Panc1 (cell line): ENCODE results near the gene TSKU. TPM values are rescaled to one million over a fixed set of nuclear protein-coding genes. Genes with fewer than 3 reads are reported as not detected.

ENCODE experiments used
- ATAC-seq: fragments of 200-7000 bp; cut with Tn5 transposase; 2 replicates; pipeline ENCODE4 v1.9.1; 2020; ENCODE audit warnings: mild to moderate bottlenecking, moderate library complexity
- BruUV-seq: library from RNA; stranded (reverse); fragments of 400-500 nt; replicated peaks from 2 replicates; lab custom pipeline; 2021; lab: Mats Ljungman, UMichigan
- CTCF ChIA-PET: fragments of 300-600 bp; sonication (Branson Sonifier 250); formaldehyde crosslinking; loops from one replicate; lab custom pipeline; 2022; ENCODE audit warnings: antibody characterized with exemption; lab: Charles Lee
- POLR2A ChIA-PET: fragments of 300-600 bp; sonication (Branson Sonifier 250); formaldehyde crosslinking; loops from one replicate; lab custom pipeline; 2022; ENCODE audit warnings: antibody characterized with exemption; lab: Charles Lee
- DNase-seq: peaks from one replicate; pipeline ENCODE4 v3.0.0-alpha.2; 2010; ENCODE audit warnings: low read depth, low spot score
- H3K27ac ChIP-seq: 2 replicates; pipeline ENCODE4 v1.5.1; 2011; ENCODE audit warnings: mild to moderate bottlenecking, low read length, inconsistent platforms
- H3K27me3 ChIP-seq: fragments of 200-500 bp; sonication (Bioruptor generic); 2 replicates; pipeline ENCODE4 v1.6.0; 2014; ENCODE audit warnings: low read length, inconsistent platforms; ENCODE audit not compliant: control insufficient read depth, insufficient read depth
- H3K36me3 ChIP-seq: fragments of 200-500 bp; sonication (Bioruptor generic); 2 replicates; pipeline ENCODE4 v1.5.1; 2014; ENCODE audit warnings: inconsistent platforms, mild to moderate bottlenecking, low read length, moderate library complexity; ENCODE audit not compliant: control insufficient read depth, insufficient read depth
- H3K4me1 ChIP-seq: 2 replicates; pipeline ENCODE4 v1.5.1; 2011; ENCODE audit warnings: inconsistent platforms, mild to moderate bottlenecking, low read length, moderate library complexity; ENCODE audit not compliant: control insufficient read depth, insufficient read depth
- H3K4me3 ChIP-seq, 2 experiments: 2 replicates each; pipeline ENCODE4 v1.5.1; 2011 to 2012; ENCODE audit warnings: low read depth in 2 of 2, low read length in 2 of 2, mild to moderate bottlenecking in 2 of 2, inconsistent platforms in 1 of 2, moderate library complexity in 1 of 2
- H3K9me3 ChIP-seq: fragments of 200-500 bp; sonication (Bioruptor generic); 2 replicates; pipeline ENCODE4 v1.5.1; 2014; ENCODE audit warnings: low read depth, mild to moderate bottlenecking, inconsistent platforms, low read length, moderate library complexity; ENCODE audit not compliant: control insufficient read depth, insufficient read depth
- CTCF ChIP-seq: fragments of 450-650 bp; IDR thresholded peaks from 2 replicates; pipeline ENCODE4 v1.5.1; 2017; ENCODE audit warnings: mild to moderate bottlenecking
- POLR2AphosphoS5 ChIP-seq: IDR thresholded peaks from 2 replicates; pipeline ENCODE4 v1.6.1; 2012; ENCODE audit warnings: mild to moderate bottlenecking, low read depth, low read length, moderate library complexity
- REST ChIP-seq, 2 experiments: IDR thresholded peaks; 2 replicates each; pipeline ENCODE4 v1.6.1; 2011 to 2012; ENCODE audit warnings: low read depth in 2 of 2, control low read depth in 1 of 2, low read length in 1 of 2, mild to moderate bottlenecking in 1 of 2, moderate library complexity in 1 of 2; ENCODE audit not compliant: insufficient read depth in 1 of 2
- SIN3A ChIP-seq: IDR thresholded peaks from 2 replicates; pipeline ENCODE4 v1.6.1; 2012; ENCODE audit warnings: low read depth, mild to moderate bottlenecking, low read length, moderate library complexity, borderline replicate concordance; ENCODE audit not compliant: insufficient read depth
- TCF7L2 ChIP-seq: IDR thresholded peaks from 2 replicates; pipeline ENCODE4 v1.6.1; 2011; ENCODE audit warnings: mild to moderate bottlenecking, low read depth, low read length, inconsistent platforms
- in situ Hi-C: cut with HindIII; loops from 2 replicates; pipeline ENCODE4 v1.10.0; 2016; ENCODE audit warnings: low sequenced_read_pairs, low pct_unique_long_range_greater_than_20kb
- intact Hi-C: fragments of 100-400 bp; cut with micrococcal nuclease; formaldehyde crosslinking; loops from one replicate; pipeline ENCODE4 v1.10.0; 2022; ENCODE audit not compliant: unreplicated experiment
- total RNA-seq: library from RNA; stranded (reverse); gene quantifications from one replicate; pipeline ENCODE4 v1.2.1, GENCODE V29; 2021; ENCODE audit not compliant: unreplicated experiment

The TSKU gene
- total RNA-seq, 1 experiment from 2014 or later: 31.4 TPM

- Histone ChIP-seq H3K4me1 (peaks cover 6% of the 10 kb centered on the region), H3K27ac (no peak overlapping the region), H3K36me3 (no peaks in the 10 kb centered on the region; the same call in 1 of the 2 replicates), H3K9me3 (no peaks in the 10 kb centered on the region), H3K4me3 (no peak overlapping the region), H3K27me3 (no peaks in the 10 kb centered on the region)
- POLR2A ChIA-PET: no interaction called here
- intact Hi-C loops: no loop called here
- in situ Hi-C loops: no loop called here
- BruUV-seq: no TSS peak
- DNase-seq: no peak
- CTCF ChIA-PET: interaction anchor here (0.6 kb wide), 2 partner anchors 15 to 486 kb away, joined by 3 to 7 read pairs; no protein-coding TSS in a partner anchor
- ATAC-seq: no peak
- TF ChIP-seq SIN3A (no peak), CTCF (no peak), POLR2AphosphoS5 (no peak), REST (IDR thresholded peaks at IDR 0.05; ENCODE audit: insufficient read depth in 1 of 2, low read depth in 2 of 2, low read length in 1 of 2) (no peak), TCF7L2 (no peak)
Observed at GRCh38 chr11:76795936-76796441, 12.8 kb downstream of the TSKU start.

GRCh38 chr11:76796511-76797198, 13.5 kb downstream of the TSKU start:
- H3K27ac ChIP-seq: no peak overlapping the region
- TF ChIP-seq POLR2AphosphoS5 (no peak), REST (IDR thresholded peaks at IDR 0.05; ENCODE audit: insufficient read depth in 1 of 2, low read depth in 2 of 2, low read length in 1 of 2) (no peak), CTCF (no peak), TCF7L2 (no peak), SIN3A (no peak)
- in situ Hi-C loops (no loop called here), intact Hi-C loops (no loop called here)
- ChIA-PET CTCF (interaction anchor here (0.6 to 3.7 kb wide), 3 partner anchors 15 to 486 kb away, joined by 3 to 43 read pairs (median 7); no protein-coding TSS in a partner anchor), POLR2A (no interaction called here)
- H3K36me3 ChIP-seq: no peaks in the 10 kb centered on the region; the same call in 1 of the 2 replicates
- H3K4me3 ChIP-seq: no peak overlapping the region
- ATAC-seq (no peak), DNase-seq (no peak)
- H3K4me1 ChIP-seq: peaks cover 6% of the 10 kb centered on the region
- H3K9me3 ChIP-seq: no peaks in the 10 kb centered on the region
- no TSS peak for BruUV-seq
- H3K27me3 ChIP-seq: no peaks in the 10 kb centered on the region
